Measurements from ENCODE around the gene LMTK3. TPM values are rescaled to one million over a fixed set of nuclear protein-coding genes. Genes with fewer than 3 reads are reported as not detected.

LMTK3 gene
- total and polyA plus RNA-seq, 2 of the 13 experiments (the other 11 are each of a cell fraction or from before 2014, with no cell fraction given) = 0.18 to 0.29 TPM

DNA sequence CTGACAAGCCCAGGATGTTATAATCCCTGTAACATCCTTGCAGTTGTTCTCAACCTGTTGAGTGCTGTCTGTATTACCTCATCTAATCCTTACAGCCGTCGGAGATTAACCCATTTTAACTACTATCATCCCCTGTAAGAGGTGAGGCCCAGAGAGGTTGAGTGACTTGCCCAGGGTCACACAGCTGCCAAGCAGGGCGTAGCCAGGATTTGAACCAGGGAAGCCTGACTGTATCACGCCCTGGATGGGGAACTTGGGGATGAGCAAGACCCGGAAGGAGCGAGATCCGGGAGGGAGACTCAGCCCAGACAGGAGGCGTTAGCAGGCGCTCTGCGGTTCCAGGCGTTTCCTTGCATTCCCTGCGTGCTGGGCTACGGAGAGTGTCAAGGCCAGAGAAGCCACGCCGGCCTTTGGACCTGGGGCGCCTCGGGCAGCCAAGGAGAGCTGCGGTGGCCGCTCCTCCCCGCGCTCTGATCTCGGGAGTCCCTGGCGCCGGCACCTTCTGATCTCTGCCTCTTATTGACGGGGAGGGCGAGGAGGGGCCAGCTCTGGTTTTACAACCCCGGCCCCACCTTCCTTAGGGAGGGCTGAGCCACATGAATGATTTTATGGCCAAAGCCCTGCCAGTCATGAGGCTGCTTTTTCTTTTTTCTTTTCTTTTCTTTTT, 46.5 kb upstream of the LMTK3 start (continued):
- TF ChIP-seq, protein P1, sequence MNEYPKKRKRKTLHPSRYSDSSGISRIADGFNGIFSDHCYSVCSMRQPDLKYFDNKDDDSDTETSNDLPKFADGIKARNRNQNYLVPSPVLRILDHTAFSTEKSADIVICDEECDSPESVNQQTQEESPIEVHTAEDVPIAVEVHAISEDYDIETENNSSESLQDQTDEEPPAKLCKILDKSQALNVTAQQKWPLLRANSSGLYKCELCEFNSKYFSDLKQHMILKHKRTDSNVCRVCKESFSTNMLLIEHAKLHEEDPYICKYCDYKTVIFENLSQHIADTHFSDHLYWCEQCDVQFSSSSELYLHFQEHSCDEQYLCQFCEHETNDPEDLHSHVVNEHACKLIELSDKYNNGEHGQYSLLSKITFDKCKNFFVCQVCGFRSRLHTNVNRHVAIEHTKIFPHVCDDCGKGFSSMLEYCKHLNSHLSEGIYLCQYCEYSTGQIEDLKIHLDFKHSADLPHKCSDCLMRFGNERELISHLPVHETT (CRISPR knock-in tag; conservative IDR thresholded peaks at IDR 0.05) = peak; percentile 50; the same call in 1 of the 2 replicates
- TF ChIP-seq ZNF136 (CRISPR knock-in tag; IDR thresholded peaks at IDR 0.05; ENCODE audit: low read depth) (0 out of 2 replicates have a peak, but pooled peaks have one; percentile 58), ZMYM2 (CRISPR knock-in tag; IDR thresholded peaks at IDR 0.05) (peak; percentile 99), ZNF687 (CRISPR knock-in tag; IDR thresholded peaks at IDR 0.05) (peak; percentile 91), ZBTB21 (CRISPR knock-in tag; IDR thresholded peaks at IDR 0.05) (no peak; the same call in 1 of the 2 replicates), PRDM15 (CRISPR knock-in tag; IDR thresholded peaks at IDR 0.05) (peak; percentile 90), PRMT3 (CRISPR knock-in tag; IDR thresholded peaks at IDR 0.05; ENCODE audit: borderline replicate concordance, low read depth) (no peak), SRSF9 (IDR thresholded peaks at IDR 0.05; ENCODE audit: borderline replicate concordance, insufficient read depth, low read depth, low read length, poor library complexity, severe bottlenecking) (no peak), PAX8 (CRISPR knock-in tag; IDR thresholded peaks at IDR 0.05; ENCODE audit: borderline replicate concordance) (no peak), KAT7 (CRISPR knock-in tag; IDR thresholded peaks at IDR 0.05; ENCODE audit: borderline replicate concordance) (peak; percentile 87), MED8 (CRISPR knock-in tag; IDR thresholded peaks at IDR 0.05; ENCODE audit: insufficient replicate concordance) (peak; percentile 66), KLF11 (CRISPR knock-in tag; IDR thresholded peaks at IDR 0.05) (peak; percentile 45; the same call in 1 of the 2 replicates)
- TF ChIP-seq, protein P2, sequence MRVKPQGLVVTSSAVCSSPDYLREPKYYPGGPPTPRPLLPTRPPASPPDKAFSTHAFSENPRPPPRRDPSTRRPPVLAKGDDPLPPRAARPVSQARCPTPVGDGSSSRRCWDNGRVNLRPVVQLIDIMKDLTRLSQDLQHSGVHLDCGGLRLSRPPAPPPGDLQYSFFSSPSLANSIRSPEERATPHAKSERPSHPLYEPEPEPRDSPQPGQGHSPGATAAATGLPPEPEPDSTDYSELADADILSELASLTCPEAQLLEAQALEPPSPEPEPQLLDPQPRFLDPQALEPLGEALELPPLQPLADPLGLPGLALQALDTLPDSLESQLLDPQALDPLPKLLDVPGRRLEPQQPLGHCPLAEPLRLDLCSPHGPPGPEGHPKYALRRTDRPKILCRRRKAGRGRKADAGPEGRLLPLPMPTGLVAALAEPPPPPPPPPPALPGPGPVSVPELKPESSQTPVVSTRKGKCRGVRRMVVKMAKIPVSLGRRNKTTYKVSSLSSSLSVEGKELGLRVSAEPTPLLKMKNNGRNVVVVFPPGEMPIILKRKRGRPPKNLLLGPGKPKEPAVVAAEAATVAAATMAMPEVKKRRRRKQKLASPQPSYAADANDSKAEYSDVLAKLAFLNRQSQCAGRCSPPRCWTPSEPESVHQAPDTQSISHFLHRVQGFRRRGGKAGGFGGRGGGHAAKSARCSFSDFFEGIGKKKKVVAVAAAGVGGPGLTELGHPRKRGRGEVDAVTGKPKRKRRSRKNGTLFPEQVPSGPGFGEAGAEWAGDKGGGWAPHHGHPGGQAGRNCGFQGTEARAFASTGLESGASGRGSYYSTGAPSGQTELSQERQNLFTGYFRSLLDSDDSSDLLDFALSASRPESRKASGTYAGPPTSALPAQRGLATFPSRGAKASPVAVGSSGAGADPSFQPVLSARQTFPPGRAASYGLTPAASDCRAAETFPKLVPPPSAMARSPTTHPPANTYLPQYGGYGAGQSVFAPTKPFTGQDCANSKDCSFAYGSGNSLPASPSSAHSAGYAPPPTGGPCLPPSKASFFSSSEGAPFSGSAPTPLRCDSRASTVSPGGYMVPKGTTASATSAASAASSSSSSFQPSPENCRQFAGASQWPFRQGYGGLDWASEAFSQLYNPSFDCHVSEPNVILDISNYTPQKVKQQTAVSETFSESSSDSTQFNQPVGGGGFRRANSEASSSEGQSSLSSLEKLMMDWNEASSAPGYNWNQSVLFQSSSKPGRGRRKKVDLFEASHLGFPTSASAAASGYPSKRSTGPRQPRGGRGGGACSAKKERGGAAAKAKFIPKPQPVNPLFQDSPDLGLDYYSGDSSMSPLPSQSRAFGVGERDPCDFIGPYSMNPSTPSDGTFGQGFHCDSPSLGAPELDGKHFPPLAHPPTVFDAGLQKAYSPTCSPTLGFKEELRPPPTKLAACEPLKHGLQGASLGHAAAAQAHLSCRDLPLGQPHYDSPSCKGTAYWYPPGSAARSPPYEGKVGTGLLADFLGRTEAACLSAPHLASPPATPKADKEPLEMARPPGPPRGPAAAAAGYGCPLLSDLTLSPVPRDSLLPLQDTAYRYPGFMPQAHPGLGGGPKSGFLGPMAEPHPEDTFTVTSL (CRISPR knock-in tag; IDR thresholded peaks at IDR 0.05; ENCODE audit: borderline replicate concordance) = peak; percentile 86; the same call in 1 of the 2 replicates

All from HepG2 (cell line).